Measurements from ENCODE around the gene DIP2B. TPM values are rescaled to one million over a fixed set of nuclear protein-coding genes. Genes with fewer than 3 reads are reported as not detected.

Gene DIP2B
- total RNA-seq, 1 experiment from 2014 or later: 30.2 TPM

GRCh38 chr12:50690925-50691324, 186.1 kb downstream of the DIP2B start:
- ChIA-PET POLR2A (interaction anchor here (0.5 kb wide), 1 partner anchor 9 kb away, joined by 9 read pairs; no protein-coding TSS in a partner anchor), CTCF (no interaction called here)
- intact Hi-C loops (cut with micrococcal nuclease; ENCODE audit: unreplicated experiment) (no loop called here), in situ Hi-C loops (cut with HindIII; ENCODE audit: low pct_unique_long_range_greater_than_20kb, low sequenced_read_pairs) (no loop called here)
- no peak overlapping the region for H3K27ac ChIP-seq (ENCODE audit: low read length)
- BruUV-seq (replicated peaks): no TSS peak
- ATAC-seq (no peak), DNase-seq (ENCODE audit: low read depth, low spot score) (no peak)
- no peaks in the 10 kb centered on the region for H3K27me3 ChIP-seq (ENCODE audit: control insufficient read depth, insufficient read depth, low read length)
- TF ChIP-seq SIN3A (IDR thresholded peaks at IDR 0.05; ENCODE audit: borderline replicate concordance, insufficient read depth, low read depth, low read length) (no peak), CTCF (IDR thresholded peaks at IDR 0.05) (no peak), TCF7L2 (IDR thresholded peaks at IDR 0.05; ENCODE audit: low read depth, low read length) (no peak), POLR2AphosphoS5 (IDR thresholded peaks at IDR 0.05; ENCODE audit: low read depth, low read length) (no peak), REST (IDR thresholded peaks at IDR 0.05; ENCODE audit: insufficient read depth in 1 of 2, low read depth in 2 of 2, low read length in 1 of 2) (no peak)
- no peaks in the 10 kb centered on the region for H3K9me3 ChIP-seq (ENCODE audit: control insufficient read depth, insufficient read depth, low read depth, low read length)
- peaks cover 10% of the 10 kb centered on the region for H3K36me3 ChIP-seq (ENCODE audit: control insufficient read depth, insufficient read depth, low read length)
- H3K4me3 ChIP-seq (ENCODE audit: low read depth in 2 of 2, low read length in 2 of 2): no peak overlapping the region
- no peaks in the 10 kb centered on the region for H3K4me1 ChIP-seq (ENCODE audit: control insufficient read depth, insufficient read depth, low read length)

DNA sequence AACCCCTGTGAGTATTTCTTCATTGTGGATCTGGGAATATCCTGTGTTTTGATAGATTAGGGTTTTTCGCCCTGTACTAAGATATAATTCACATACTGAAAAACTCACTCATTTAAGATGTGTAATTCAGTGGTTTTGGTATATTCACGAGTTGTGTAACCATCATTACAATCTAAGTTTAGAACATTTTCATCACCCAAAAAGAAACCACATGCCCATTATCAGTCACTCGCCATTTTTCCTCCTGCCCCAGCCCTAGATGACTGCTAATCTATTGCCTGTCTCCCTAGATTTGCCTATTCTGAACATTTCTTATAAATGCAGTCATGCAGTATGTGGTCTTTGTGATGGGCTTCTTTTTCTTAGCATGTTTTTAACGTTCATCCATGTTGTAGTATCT, 191.2 kb downstream of the DIP2B start:
- ATAC-seq (no peak), DNase-seq (ENCODE audit: low read depth, low spot score) (no peak)
- TF ChIP-seq SIN3A (IDR thresholded peaks at IDR 0.05; ENCODE audit: borderline replicate concordance, insufficient read depth, low read depth, low read length): no peak
- no peak for TF ChIP-seq REST (IDR thresholded peaks at IDR 0.05; ENCODE audit: insufficient read depth in 1 of 2, low read depth in 2 of 2, low read length in 1 of 2)
- no peak for TF ChIP-seq TCF7L2 (IDR thresholded peaks at IDR 0.05; ENCODE audit: low read depth, low read length)
- TF ChIP-seq POLR2AphosphoS5 (IDR thresholded peaks at IDR 0.05; ENCODE audit: low read depth, low read length): no peak
- TF ChIP-seq CTCF (IDR thresholded peaks at IDR 0.05): no peak
- peaks cover 17% of the 10 kb centered on the region for H3K36me3 ChIP-seq (ENCODE audit: control insufficient read depth, insufficient read depth, low read length)
- H3K4me3 ChIP-seq (ENCODE audit: low read depth in 2 of 2, low read length in 2 of 2): no peak overlapping the region
- no peaks in the 10 kb centered on the region for H3K9me3 ChIP-seq (ENCODE audit: control insufficient read depth, insufficient read depth, low read depth, low read length)
- no peak overlapping the region for H3K27ac ChIP-seq (ENCODE audit: low read length)
- no TSS peak for BruUV-seq (replicated peaks)
- in situ Hi-C loops (cut with HindIII; ENCODE audit: low pct_unique_long_range_greater_than_20kb, low sequenced_read_pairs): no loop called here
- POLR2A ChIA-PET: no interaction called here
- H3K27me3 ChIP-seq (ENCODE audit: control insufficient read depth, insufficient read depth, low read length): no peaks in the 10 kb centered on the region
- no peaks in the 10 kb centered on the region for H3K4me1 ChIP-seq (ENCODE audit: control insufficient read depth, insufficient read depth, low read length)
- intact Hi-C loops (cut with micrococcal nuclease; ENCODE audit: unreplicated experiment): no loop called here
- CTCF ChIA-PET: no interaction called here

Data from Panc1 (cell line).